HepG2 (cell line): ENCODE measurements around the gene CSNK1D. TPM values are rescaled to one million over a fixed set of nuclear protein-coding genes. Genes with fewer than 3 reads are reported as not detected.

Experiments used
- ARID2 ChIP-seq: sonication (generic); formaldehyde crosslinking; IDR thresholded peaks from 2 replicates; pipeline ENCODE4 v1.8.1; 2022; ENCODE audit warnings: mild to moderate bottlenecking, missing genetic modification reagents, borderline replicate concordance
- CAMTA2 ChIP-seq: sonication (generic); formaldehyde crosslinking; IDR thresholded peaks from 2 replicates; pipeline ENCODE4 v1.4.0; 2020; ENCODE audit warnings: mild to moderate bottlenecking, missing genetic modification reagents, borderline replicate concordance
- CENPX ChIP-seq: sonication (generic); formaldehyde crosslinking; IDR thresholded peaks from 2 replicates; pipeline ENCODE4 v1.9.0; 2021; ENCODE audit warnings: mild to moderate bottlenecking, missing genetic modification reagents, moderate library complexity
- CHCHD3 ChIP-seq: sonication (generic); formaldehyde crosslinking; IDR thresholded peaks from 2 replicates; pipeline ENCODE4 v1.8.0; 2022; ENCODE audit warnings: mild to moderate bottlenecking, missing genetic modification reagents, moderate library complexity
- EZH2 ChIP-seq: conservative IDR thresholded peaks from 2 replicates; pipeline ENCODE4 v1.6.1; 2012; ENCODE audit warnings: mild to moderate bottlenecking, low read depth, low read length, moderate library complexity
- FOXA1 ChIP-seq, 2 experiments: fragments of 450-650 bp in 1 of 2; sonication (generic) in 1 of 2; formaldehyde crosslinking in 1 of 2; IDR thresholded peaks; 2 replicates each; pipeline versions ENCODE4 v1.4.0 to v1.6.1; 2016 to 2020; ENCODE audit warnings: missing genetic modification reagents in 1 of 2
- FOXK2 ChIP-seq: fragments of 450-650 bp; IDR thresholded peaks from 2 replicates; pipeline ENCODE4 v1.6.1; 2016
- KLF11 ChIP-seq: IDR thresholded peaks from 2 replicates; pipeline ENCODE4 v1.6.1; 2016; ENCODE audit warnings: missing compliant biosample characterization
- NFKBIZ ChIP-seq: IDR thresholded peaks from 2 replicates; pipeline ENCODE4 v1.6.1; 2018; ENCODE audit warnings: missing genetic modification reagents, missing compliant biosample characterization
- NRL ChIP-seq: sonication (generic); formaldehyde crosslinking; IDR thresholded peaks from 2 replicates; pipeline ENCODE4 v1.5.0; 2020; ENCODE audit warnings: missing genetic modification reagents, mild to moderate bottlenecking, moderate library complexity, borderline replicate concordance
- POGZ ChIP-seq: sonication (generic); formaldehyde crosslinking; IDR thresholded peaks from 2 replicates; pipeline ENCODE4 v1.4.0; 2020; ENCODE audit warnings: mild to moderate bottlenecking, missing genetic modification reagents
- PRMT3 ChIP-seq: sonication (generic); formaldehyde crosslinking; IDR thresholded peaks from 2 replicates; pipeline ENCODE4 v1.8.1; 2022; ENCODE audit warnings: low read depth, mild to moderate bottlenecking, moderate library complexity, missing genetic modification reagents, borderline replicate concordance
- SOX13 ChIP-seq, 3 experiments: fragments of 450-650 bp in 1 of 3; sonication (generic) in 1 of 3; formaldehyde crosslinking in 1 of 3; IDR thresholded peaks in 2 of 3; conservative IDR thresholded peaks in 1 of 3; 2 replicates each; pipeline versions ENCODE4 v1.5.0 to v1.6.1; 2016 to 2020; ENCODE audit warnings: antibody characterized with exemption in 1 of 3, mild to moderate bottlenecking in 1 of 3, missing compliant biosample characterization in 1 of 3, missing genetic modification reagents in 1 of 3, moderate library complexity in 1 of 3
- ZBTB38 ChIP-seq: sonication (generic); formaldehyde crosslinking; IDR thresholded peaks from 2 replicates; pipeline ENCODE4 v1.5.1; 2020; ENCODE audit warnings: mild to moderate bottlenecking, missing genetic modification reagents
- ZFX ChIP-seq: sonication (generic); formaldehyde crosslinking; IDR thresholded peaks from 2 replicates; pipeline ENCODE4 v1.4.0; 2020; ENCODE audit warnings: mild to moderate bottlenecking, low read depth, missing genetic modification reagents, moderate library complexity
- ZNF20 ChIP-seq: sonication (generic); formaldehyde crosslinking; IDR thresholded peaks from 2 replicates; pipeline ENCODE4 v1.4.0; 2020; ENCODE audit warnings: mild to moderate bottlenecking, moderate library complexity, missing genetic modification reagents
- ZSCAN21 ChIP-seq: sonication (generic); formaldehyde crosslinking; IDR thresholded peaks from 2 replicates; pipeline ENCODE4 v1.8.0; 2022; ENCODE audit warnings: mild to moderate bottlenecking, missing genetic modification reagents, moderate library complexity, borderline replicate concordance
- polyA plus RNA-seq, 8 experiments: library from polyadenylated mRNA; depleted of rRNA in 3 of 8; stranded (reverse) in 7 of 8; unstranded in 1 of 8; fragments of >200 nt; fragmentation: Illumina TruSeq in 4 of 8; extraction: Trizol in 4 of 8; gene quantifications; 2 replicates each; pipeline versions ENCODE4 v1.2.1 to v1.2.3, GENCODE V29; 2011 to 2016; ENCODE audit warnings: low read depth in 4 of 8, missing spikeins in 1 of 8, mixed read lengths in 1 of 8; ENCODE audit not compliant: insufficient read depth in 1 of 8
- total RNA-seq, 5 experiments: library from RNA; depleted of rRNA; stranded (reverse); fragments of >200 nt; fragmentation: Illumina TruSeq; extraction: Trizol; gene quantifications; 2 replicates each; pipeline ENCODE4 v1.2.3, GENCODE V29; 2016; ENCODE audit warnings: low read depth in 1 of 5
- TF ChIP-seq, protein P1 (sequence below): sonication (generic); formaldehyde crosslinking; IDR thresholded peaks from 2 replicates; pipeline ENCODE4 v1.5.0; 2020; ENCODE audit warnings: missing genetic modification reagents
- TF ChIP-seq, protein P2 (sequence below): sonication (generic); formaldehyde crosslinking; IDR thresholded peaks from 2 replicates; pipeline ENCODE4 v1.8.1; 2023; ENCODE audit warnings: mild to moderate bottlenecking, moderate library complexity, missing genetic modification reagents
- TF ChIP-seq, protein P3 (sequence below): IDR thresholded peaks from 2 replicates; pipeline ENCODE4 v1.6.1; 2016; ENCODE audit warnings: low read depth
- TF ChIP-seq, protein P4 (sequence below): sonication (generic); IDR thresholded peaks from 2 replicates; pipeline ENCODE4 v1.6.1; 2016; ENCODE audit warnings: low read depth, borderline replicate concordance
- TF ChIP-seq, protein P5 (sequence below): sonication (generic); formaldehyde crosslinking; IDR thresholded peaks from 2 replicates; pipeline ENCODE4 v1.4.0; 2020; ENCODE audit warnings: mild to moderate bottlenecking, missing genetic modification reagents, borderline replicate concordance

Gene CSNK1D
- total and polyA plus RNA-seq, 2 of the 13 experiments (the other 11 are each of a cell fraction or from before 2014, with no cell fraction given) = 31.5 to 128 TPM

DNA sequence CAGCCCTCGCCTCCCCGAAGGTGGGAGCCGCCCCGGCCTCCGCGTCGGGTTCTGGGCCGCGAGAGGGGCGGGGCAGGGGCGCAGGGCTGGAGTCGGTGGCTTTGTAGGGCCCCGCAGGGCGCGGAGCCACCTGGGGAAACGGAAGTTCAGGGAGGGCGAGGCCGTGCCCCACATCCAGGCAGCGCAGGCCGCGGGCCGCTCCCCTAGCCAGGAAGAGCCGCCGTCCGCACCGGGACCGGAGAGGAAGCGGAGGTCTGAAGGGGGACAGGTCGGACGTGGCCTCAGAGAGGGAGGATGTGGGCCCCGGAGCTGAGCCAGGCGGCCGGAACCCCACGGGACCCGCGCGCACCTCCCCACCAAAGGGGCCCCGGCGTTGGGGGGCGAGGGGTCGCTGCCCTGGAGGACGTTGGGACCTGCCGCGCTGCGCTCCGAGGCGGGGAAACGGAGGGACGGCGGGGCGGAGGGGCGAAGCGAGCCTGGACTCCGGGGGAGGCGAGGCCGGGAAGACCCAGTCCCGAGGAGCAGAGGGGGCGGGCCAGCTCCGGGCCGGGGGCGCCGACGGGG, 45.1 kb downstream of the CSNK1D start (continued):
- TF ChIP-seq CHCHD3 (CRISPR knock-in tag) (0 out of 2 replicates have a peak, but pooled peaks have one; percentile 88), PRMT3 (CRISPR knock-in tag) (no peak), ZBTB38 (CRISPR knock-in tag) (peak; percentile 99), KLF11 (CRISPR knock-in tag) (no peak), CAMTA2 (CRISPR knock-in tag) (0 out of 2 replicates have a peak, but pooled peaks have one; percentile 16), FOXK2 (no peak), NFKBIZ (CRISPR knock-in tag) (no peak), EZH2 (no peak), ARID2 (CRISPR knock-in tag) (no peak), ZSCAN21 (CRISPR knock-in tag) (no peak; the same call in 1 of the 2 replicates), NRL (no peak; the same call in 1 of the 2 replicates), FOXA1 (IDR thresholded peaks at IDR 0.05) (no peak), FOXA1 (CRISPR knock-in tag; IDR thresholded peaks at IDR 0.05) (no peak), ZNF20 (CRISPR knock-in tag) (no peak), SOX13 (IDR thresholded peaks at IDR 0.05) (no peak), SOX13 (CRISPR knock-in tag; conservative IDR thresholded peaks at IDR 0.05 in 1 of 2, IDR thresholded peaks at IDR 0.05 in 1 of 2) (peak in 1 of 2 experiments; percentile 5; a peak in 1 of 4 replicates), CENPX (CRISPR knock-in tag) (no peak), ZFX (CRISPR knock-in tag) (peak; percentile 89), POGZ (CRISPR knock-in tag) (0 out of 2 replicates have a peak, but pooled peaks have one; percentile 38)
- TF ChIP-seq, protein P1, sequence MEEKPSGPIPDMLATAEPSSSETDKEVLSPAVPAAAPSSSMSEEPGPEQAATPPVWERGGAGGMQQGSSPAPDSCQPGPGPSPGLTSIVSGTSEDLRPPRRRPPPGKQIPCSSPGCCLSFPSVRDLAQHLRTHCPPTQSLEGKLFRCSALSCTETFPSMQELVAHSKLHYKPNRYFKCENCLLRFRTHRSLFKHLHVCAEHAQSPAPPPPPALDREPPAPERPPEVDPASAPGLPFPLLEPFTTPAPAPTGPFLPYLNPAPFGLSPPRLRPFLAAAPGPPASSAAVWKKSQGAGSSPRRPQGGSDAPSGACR = no peak
- TF ChIP-seq, protein P2, sequence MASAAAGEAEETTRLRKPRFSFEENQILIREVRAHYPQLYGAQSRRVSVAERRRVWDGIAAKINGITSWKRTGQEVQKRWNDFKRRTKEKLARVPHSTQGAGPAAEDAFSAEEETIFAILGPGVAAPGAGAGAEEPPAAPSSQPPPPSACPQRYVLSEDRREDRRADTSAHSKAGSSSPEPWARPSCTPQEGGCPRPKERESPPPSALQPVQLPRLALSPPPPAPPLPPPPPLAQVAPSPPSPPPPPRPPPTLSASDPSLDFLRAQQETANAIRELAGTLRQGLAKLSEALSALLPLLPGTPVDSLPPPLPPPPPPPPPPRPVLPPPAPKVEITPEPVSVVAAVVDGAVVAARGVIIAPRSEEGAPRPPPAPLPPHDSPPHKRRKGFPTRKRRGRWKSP (CRISPR knock-in tag) = no peak
- TF ChIP-seq, protein P3, sequence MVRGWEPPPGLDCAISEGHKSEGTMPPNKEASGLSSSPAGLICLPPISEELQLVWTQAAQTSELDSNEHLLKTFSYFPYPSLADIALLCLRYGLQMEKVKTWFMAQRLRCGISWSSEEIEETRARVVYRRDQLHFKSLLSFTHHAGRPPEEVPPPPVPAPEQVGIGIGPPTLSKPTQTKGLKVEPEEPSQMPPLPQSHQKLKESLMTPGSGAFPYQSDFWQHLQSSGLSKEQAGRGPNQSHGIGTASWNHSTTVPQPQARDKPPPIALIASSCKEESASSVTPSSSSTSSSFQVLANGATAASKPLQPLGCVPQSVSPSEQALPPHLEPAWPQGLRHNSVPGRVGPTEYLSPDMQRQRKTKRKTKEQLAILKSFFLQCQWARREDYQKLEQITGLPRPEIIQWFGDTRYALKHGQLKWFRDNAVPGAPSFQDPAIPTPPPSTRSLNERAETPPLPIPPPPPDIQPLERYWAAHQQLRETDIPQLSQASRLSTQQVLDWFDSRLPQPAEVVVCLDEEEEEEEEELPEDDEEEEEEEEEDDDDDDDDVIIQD = no peak; the same call in 1 of the 2 replicates
- TF ChIP-seq, protein P4, sequence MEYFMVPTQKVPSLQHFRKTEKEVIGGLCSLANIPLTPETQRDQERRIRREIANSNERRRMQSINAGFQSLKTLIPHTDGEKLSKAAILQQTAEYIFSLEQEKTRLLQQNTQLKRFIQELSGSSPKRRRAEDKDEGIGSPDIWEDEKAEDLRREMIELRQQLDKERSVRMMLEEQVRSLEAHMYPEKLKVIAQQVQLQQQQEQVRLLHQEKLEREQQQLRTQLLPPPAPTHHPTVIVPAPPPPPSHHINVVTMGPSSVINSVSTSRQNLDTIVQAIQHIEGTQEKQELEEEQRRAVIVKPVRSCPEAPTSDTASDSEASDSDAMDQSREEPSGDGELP = no peak
- TF ChIP-seq, protein P5, sequence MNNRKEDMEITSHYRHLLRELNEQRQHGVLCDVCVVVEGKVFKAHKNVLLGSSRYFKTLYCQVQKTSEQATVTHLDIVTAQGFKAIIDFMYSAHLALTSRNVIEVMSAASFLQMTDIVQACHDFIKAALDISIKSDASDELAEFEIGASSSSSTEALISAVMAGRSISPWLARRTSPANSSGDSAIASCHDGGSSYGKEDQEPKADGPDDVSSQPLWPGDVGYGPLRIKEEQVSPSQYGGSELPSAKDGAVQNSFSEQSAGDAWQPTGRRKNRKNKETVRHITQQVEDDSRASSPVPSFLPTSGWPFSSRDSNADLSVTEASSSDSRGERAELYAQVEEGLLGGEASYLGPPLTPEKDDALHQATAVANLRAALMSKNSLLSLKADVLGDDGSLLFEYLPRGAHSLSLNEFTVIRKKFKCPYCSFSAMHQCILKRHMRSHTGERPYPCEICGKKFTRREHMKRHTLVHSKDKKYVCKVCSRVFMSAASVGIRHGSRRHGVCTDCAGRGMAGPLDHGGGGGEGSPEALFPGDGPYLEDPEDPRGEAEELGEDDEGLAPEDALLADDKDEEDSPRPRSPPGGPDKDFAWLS = peak; percentile 55; the same call in 1 of the 2 replicates
